ENCODE results near the gene ANKRD13C.

- TF ChIP-seq SP1 (IDR thresholded peaks at IDR 0.05) = no peak
- no peak for TF ChIP-seq ZNF384 (IDR thresholded peaks at IDR 0.05)
- TF ChIP-seq LEF1 (IDR thresholded peaks at IDR 0.05; ENCODE audit: borderline replicate concordance) = no peak
- TF ChIP-seq SUZ12 (IDR thresholded peaks at IDR 0.05) = no peak
- TF ChIP-seq TARDBP (IDR thresholded peaks at IDR 0.05) = no peak
- no peak for TF ChIP-seq ARNT (IDR thresholded peaks at IDR 0.05)
- no peak for TF ChIP-seq BHLHE40 (IDR thresholded peaks at IDR 0.05; ENCODE audit: borderline replicate concordance)
- no peak for TF ChIP-seq FOXM1 (IDR thresholded peaks at IDR 0.05; ENCODE audit: borderline replicate concordance)
- no peak for TF ChIP-seq FOXK2 (IDR thresholded peaks at IDR 0.05)
- no peak for TF ChIP-seq PKNOX1 (IDR thresholded peaks at IDR 0.05)
- TF ChIP-seq HDGF (IDR thresholded peaks at IDR 0.05; ENCODE audit: borderline replicate concordance) = no peak
These were observed 64.3 kb downstream of the ANKRD13C start for GRCh38 chr1:70290218-70290617.

All from HEK293T (cell line).